Gastrocnemius medialis (tissue), 4 donors: ENCODE data around the gene SLC43A2. TPM values are rescaled to one million over a fixed set of nuclear protein-coding genes. Genes with fewer than 3 reads are reported as not detected.
A peak's percentile ranks its signal among the peaks of the same experiment; 100 is the strongest.
"Not testable (repeated sequence)": the region's sequence is repeated elsewhere in the genome, so short reads cannot be mapped to it uniquely, and the experiment has no call there.

Experiments
- ATAC-seq, 2 donors: fragments of 150-250 bp; one replicate each; pipeline ENCODE4 v1.9.1; 2016
- DNase-seq, 2 donors: peaks; one replicate each; pipeline ENCODE4 v3.0.0-alpha.2; 2019
- H3K27ac ChIP-seq, 4 donors: fragments of 200-600 bp; sonication (generic); 1 replicate in 1 of 4; 2 replicates in 3 of 4; pipeline ENCODE4 v1.5.1; 2016 to 2018; ENCODE audit warnings: mild to moderate bottlenecking in 2 of 4, moderate library complexity in 1 of 4
- H3K27me3 ChIP-seq, 3 donors: fragments of 200-600 bp; sonication (generic) in 2 of 3; 1 replicate in 1 of 3; 2 replicates in 2 of 3; pipeline versions ENCODE4 v1.5.1 to v1.6.0; 2016 to 2019; ENCODE audit warnings: mild to moderate bottlenecking in 1 of 3, moderate library complexity in 1 of 3
- H3K36me3 ChIP-seq, 2 donors: fragments of 200-600 bp; sonication (generic) in 1 of 2; one replicate each; pipeline ENCODE4 v1.5.1; 2017 to 2018
- H3K4me1 ChIP-seq, 2 donors: fragments of 200-600 bp; sonication (generic) in 1 of 2; one replicate each; pipeline ENCODE4 v1.5.1; 2016 to 2017; ENCODE audit warnings: mild to moderate bottlenecking in 2 of 2
- H3K4me3 ChIP-seq, 4 donors: fragments of 200-600 bp; sonication (generic) in 3 of 4; 1 replicate in 1 of 4; 2 replicates in 3 of 4; pipeline ENCODE4 v1.5.1; 2016 to 2019; ENCODE audit warnings: mild to moderate bottlenecking in 2 of 4
- H3K9me3 ChIP-seq, 3 donors: fragments of 200-600 bp; sonication (generic) in 2 of 3; 1 replicate in 1 of 3; 2 replicates in 2 of 3; pipeline ENCODE4 v1.5.1; 2016 to 2019
- POLR2A ChIP-seq, 2 donors: fragments of 450-650 bp; IDR thresholded peaks; one replicate each; pipeline ENCODE4 v1.6.1; 2017; ENCODE audit warnings: antibody characterized with exemption in 2 of 2, mild to moderate bottlenecking in 2 of 2, moderate library complexity in 2 of 2
- in situ Hi-C, 4 donors: fragments of 200-750 bp; cut with MboI; loops; one replicate each; pipeline versions ENCODE4 v1.15.0 to v1.8.0; 2017; ENCODE audit warnings: low sequenced_read_pairs in 4 of 4
- intact Hi-C: fragments of 100-400 bp; cut with DNase I; formaldehyde crosslinking; loops from one replicate; pipeline ENCODE4 v1.15.1; 2023; ENCODE audit warnings: low total_unique reads
- total RNA-seq, 4 donors: library from RNA; depleted of rRNA; stranded (reverse); fragments of >200 nt; gene quantifications; one replicate each; pipeline versions ENCODE4 v1.1.0 to v1.2.3, GENCODE V29; 2016
- TF ChIP-seq, protein P1 (sequence below), 5 experiments: fragments of 450-650 bp in 3 of 5; fragments of 200-600 bp in 2 of 5; sonication (generic) in 2 of 5; IDR thresholded peaks in 4 of 5; conservative IDR thresholded peaks in 1 of 5; 1 replicate in 4 of 5; 2 replicates in 1 of 5; pipeline ENCODE4 v1.5.1; 2016 to 2019; ENCODE audit warnings: antibody characterized with exemption in 5 of 5, mild to moderate bottlenecking in 3 of 5, moderate library complexity in 3 of 5

SLC43A2 gene
- total RNA-seq, 4 donors from 2014 or later, result 26.9 to 96.9 (median 55.2) TPM

DNA sequence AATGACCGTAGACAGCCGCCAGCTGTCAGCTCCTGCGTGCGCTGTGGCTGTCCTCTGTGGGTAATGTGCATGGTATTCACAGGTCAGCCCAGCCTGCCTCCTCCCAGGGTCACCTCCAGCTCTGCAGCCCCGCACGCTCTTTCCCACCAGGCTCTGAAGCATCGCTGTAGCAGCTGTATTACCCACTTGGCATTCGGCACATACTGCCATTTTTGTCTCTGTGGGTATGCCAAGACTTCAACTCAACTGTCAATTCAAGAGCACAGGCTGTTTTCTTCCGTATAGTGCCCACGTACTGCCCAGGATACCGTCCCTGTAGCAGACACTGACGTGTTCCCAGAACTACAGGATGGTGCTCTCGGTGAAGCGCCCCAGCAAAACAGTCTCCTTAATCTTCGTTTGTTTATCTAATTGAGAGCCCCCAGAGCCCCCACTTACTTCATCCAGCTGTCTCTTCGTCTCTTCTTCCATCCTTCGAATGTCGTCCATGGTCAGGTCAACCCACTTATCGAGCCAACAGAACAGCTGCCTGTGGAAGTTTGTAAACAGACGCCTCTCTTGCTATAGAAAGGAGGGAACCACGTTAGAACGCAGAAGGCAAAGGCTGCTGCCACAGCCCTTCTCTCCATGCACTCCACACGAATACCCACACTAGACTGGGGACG is 94.8 kb downstream of the SLC43A2 start:
- in situ Hi-C loops, result loop anchor here in 1 of 4 donors (25.0 kb wide), 1 partner anchor 271 kb away; the partner anchor contains the start of gene BHLHA9
- intact Hi-C loops, result loop anchor here (5.0 kb wide), 1 partner anchor 256 kb away; the partner anchor contains the start of gene TRARG1

DNA sequence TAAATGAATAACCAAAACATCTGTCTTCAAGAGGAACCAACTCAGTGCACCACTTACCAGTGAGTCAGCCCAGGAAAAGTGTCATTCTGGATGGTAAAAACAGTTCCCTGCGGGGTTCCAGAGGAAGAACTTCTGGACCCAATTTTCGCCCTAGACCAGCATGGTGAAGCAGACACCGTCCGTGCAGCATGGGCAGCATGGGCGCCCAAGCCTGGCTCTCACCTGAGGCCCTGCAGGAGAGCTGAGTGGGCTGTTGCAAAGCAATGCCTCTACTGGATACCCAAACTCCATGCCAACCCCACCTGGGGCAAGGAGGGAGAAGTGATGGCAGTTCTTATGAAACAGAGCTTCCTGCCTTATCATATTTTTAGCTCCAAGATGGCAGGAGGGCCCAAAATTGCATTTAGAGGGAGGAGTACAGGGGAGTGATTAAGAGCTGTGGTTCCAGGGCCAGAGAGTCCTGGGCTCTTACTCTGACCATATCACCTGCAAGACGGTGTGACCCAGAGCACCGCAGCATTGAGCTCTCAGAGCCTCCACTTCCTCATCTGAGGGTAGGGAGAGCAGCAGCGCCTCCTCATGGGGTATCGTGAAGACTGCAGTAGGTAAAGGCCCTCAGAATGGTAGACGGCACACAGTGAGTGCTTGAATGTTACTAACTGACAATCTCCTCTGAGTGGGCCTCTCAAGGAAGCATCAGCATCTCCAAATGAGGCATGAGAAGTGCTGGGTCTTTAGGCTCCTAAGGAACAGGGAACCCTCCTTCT is 95.6 kb downstream of the SLC43A2 start:
- no peaks in the 10 kb centered on the region for H3K27me3 ChIP-seq
- H3K4me3 ChIP-seq, result no peak overlapping the region
- H3K9me3 ChIP-seq, result no peaks in the 10 kb centered on the region
- TF ChIP-seq POLR2A (IDR thresholded peaks at IDR 0.05), result no peak
- TF ChIP-seq, protein P1, sequence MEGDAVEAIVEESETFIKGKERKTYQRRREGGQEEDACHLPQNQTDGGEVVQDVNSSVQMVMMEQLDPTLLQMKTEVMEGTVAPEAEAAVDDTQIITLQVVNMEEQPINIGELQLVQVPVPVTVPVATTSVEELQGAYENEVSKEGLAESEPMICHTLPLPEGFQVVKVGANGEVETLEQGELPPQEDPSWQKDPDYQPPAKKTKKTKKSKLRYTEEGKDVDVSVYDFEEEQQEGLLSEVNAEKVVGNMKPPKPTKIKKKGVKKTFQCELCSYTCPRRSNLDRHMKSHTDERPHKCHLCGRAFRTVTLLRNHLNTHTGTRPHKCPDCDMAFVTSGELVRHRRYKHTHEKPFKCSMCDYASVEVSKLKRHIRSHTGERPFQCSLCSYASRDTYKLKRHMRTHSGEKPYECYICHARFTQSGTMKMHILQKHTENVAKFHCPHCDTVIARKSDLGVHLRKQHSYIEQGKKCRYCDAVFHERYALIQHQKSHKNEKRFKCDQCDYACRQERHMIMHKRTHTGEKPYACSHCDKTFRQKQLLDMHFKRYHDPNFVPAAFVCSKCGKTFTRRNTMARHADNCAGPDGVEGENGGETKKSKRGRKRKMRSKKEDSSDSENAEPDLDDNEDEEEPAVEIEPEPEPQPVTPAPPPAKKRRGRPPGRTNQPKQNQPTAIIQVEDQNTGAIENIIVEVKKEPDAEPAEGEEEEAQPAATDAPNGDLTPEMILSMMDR (IDR thresholded peaks at IDR 0.05 in 4 of 5, conservative IDR thresholded peaks at IDR 0.05 in 1 of 5), result peak in 4 of 5 experiments; percentile 38 to 56 (median 50)
- in situ Hi-C loops (loop anchor here in 1 of 4 donors (25.0 kb wide), 1 partner anchor 271 kb away; the partner anchor contains the start of gene BHLHA9), intact Hi-C loops (loop anchor here (5.0 kb wide), 1 partner anchor 256 kb away; the partner anchor contains the start of gene TRARG1)
- peaks cover 0 to 61% of the 10 kb centered on the region in 2 donors for H3K36me3 ChIP-seq
- peak overlapping the region; percentile 20 to 63 (median 40) for H3K27ac ChIP-seq
- H3K4me1 ChIP-seq, result peaks cover 0 to 8% of the 10 kb centered on the region in 2 donors
- ATAC-seq (peak; percentile 48 to 91), DNase-seq (peak in 1 of 2 donors; percentile 51)

More for the DNA sequence above, 94.8 kb downstream of the SLC43A2 start:
- DNase-seq (no peak), ATAC-seq (peak; percentile 26 to 65)
- no peaks in the 10 kb centered on the region for H3K9me3 ChIP-seq
- H3K36me3 ChIP-seq, result peaks cover 0 to 67% of the 10 kb centered on the region in 2 donors
- peaks cover 0 to 8% of the 10 kb centered on the region in 2 donors for H3K4me1 ChIP-seq
- H3K4me3 ChIP-seq, result no peak overlapping the region
- H3K27ac ChIP-seq, result peak overlapping the region; percentile 20 to 63 (median 40)
- no peak for TF ChIP-seq POLR2A (IDR thresholded peaks at IDR 0.05)
- TF ChIP-seq, protein P1 (IDR thresholded peaks at IDR 0.05 in 4 of 5, conservative IDR thresholded peaks at IDR 0.05 in 1 of 5), result no peak
- H3K27me3 ChIP-seq, result no peaks in the 10 kb centered on the region

DNA sequence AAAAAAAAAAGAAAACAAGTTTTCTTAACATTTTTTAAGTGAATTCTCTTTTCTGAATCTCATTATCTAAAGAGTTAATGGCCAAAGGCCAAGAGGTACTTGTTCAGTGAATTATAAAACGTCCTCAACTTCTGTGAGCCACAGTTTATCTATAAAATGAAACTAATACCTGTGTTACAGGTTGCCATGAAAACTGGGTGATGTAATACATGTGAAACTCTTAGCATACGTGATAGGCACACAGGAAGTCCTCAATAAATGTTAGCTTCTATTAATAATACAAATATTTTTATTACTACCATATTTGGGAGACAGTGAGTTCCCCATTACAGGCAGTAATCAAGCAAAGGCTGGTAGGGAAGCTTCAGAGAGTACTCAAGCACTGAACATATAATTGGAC is 98.8 kb downstream of the SLC43A2 start:
- intact Hi-C loops, result loop anchor here (5.0 kb wide), 1 partner anchor 253 kb away; the partner anchor contains the start of gene TRARG1
- H3K27ac ChIP-seq, result no peak overlapping the region
- H3K9me3 ChIP-seq, result no peaks in the 10 kb centered on the region
- H3K4me1 ChIP-seq, result peaks cover 8 to 18% of the 10 kb centered on the region in 2 donors
- H3K36me3 ChIP-seq, result peaks cover 0 to 39% of the 10 kb centered on the region in 2 donors
- no peak overlapping the region for H3K4me3 ChIP-seq
- DNase-seq (no peak), ATAC-seq (no peak)
- in situ Hi-C loops, result loop anchor here in 1 of 4 donors (25.0 kb wide), 1 partner anchor 268 kb away; the partner anchor contains the start of gene BHLHA9
- H3K27me3 ChIP-seq, result no peaks in the 10 kb centered on the region
- TF ChIP-seq, protein P1 (IDR thresholded peaks at IDR 0.05 in 4 of 5, conservative IDR thresholded peaks at IDR 0.05 in 1 of 5), result no peak
- TF ChIP-seq POLR2A (IDR thresholded peaks at IDR 0.05), result no peak

DNA sequence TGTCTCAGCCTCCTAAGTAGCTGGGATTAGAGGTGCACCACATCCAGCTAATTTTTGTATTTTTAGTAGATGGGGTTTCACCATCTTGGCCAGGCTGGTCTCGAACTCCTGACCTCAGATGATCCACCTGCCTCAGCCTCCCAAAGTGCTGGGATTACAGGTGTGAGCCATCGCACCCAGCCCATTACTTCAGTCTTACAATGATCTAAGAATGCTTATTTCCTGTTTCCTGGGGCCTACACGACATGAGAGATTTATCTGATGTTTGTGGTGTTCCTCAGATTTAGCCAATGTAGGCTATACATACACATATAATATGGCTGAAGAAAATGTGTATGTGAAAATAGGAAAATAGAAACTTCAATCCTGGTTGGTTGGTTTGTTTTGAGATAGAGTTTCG is 101.8 kb downstream of the SLC43A2 start:
- Histone ChIP-seq H3K4me1 (peaks cover 8 to 10% of the 10 kb centered on the region in 2 donors), H3K36me3 (peaks cover 0 to 19% of the 10 kb centered on the region in 2 donors)
- H3K4me3 ChIP-seq, H3K27ac ChIP-seq, intact Hi-C loops, DNase-seq, H3K27me3 ChIP-seq, ATAC-seq, H3K9me3 ChIP-seq: not testable (repeated sequence)
- in situ Hi-C loops, result loop anchor here in 1 of 4 donors (25.0 kb wide), 1 partner anchor 265 kb away; the partner anchor contains the start of gene BHLHA9
